H9 (cell line): ENCODE results near the gene SUPT3H. TPM values are rescaled to one million over a fixed set of nuclear protein-coding genes. Genes with fewer than 3 reads are reported as not detected.

Source experiments
- DNase-seq: peaks from one replicate; pipeline ENCODE4 v3.0.0-alpha.2; 2017
- H2AFZ ChIP-seq: one replicate; pipeline ENCODE4 v1.6.1; 2013; ENCODE audit warnings: mild to moderate bottlenecking, low read length, control low read depth, moderate library complexity
- H2AK5ac ChIP-seq: 2 replicates; pipeline ENCODE4 v1.6.1; 2013; ENCODE audit warnings: low read length, control low read depth, mixed read lengths; ENCODE audit not compliant: insufficient read length
- H2BK120ac ChIP-seq: one replicate; pipeline ENCODE4 v1.6.1; 2013; ENCODE audit warnings: low read depth, mild to moderate bottlenecking, low read length, control low read depth, inconsistent platforms; ENCODE audit not compliant: poor library complexity, severe bottlenecking
- H2BK12ac ChIP-seq: 2 replicates; pipeline ENCODE4 v1.6.1; 2013; ENCODE audit warnings: low read length, control low read depth, mixed read lengths, low read depth; ENCODE audit not compliant: insufficient read length
- H2BK15ac ChIP-seq: 2 replicates; pipeline ENCODE4 v1.6.1; 2013; ENCODE audit warnings: low read depth, low read length, control low read depth
- H2BK20ac ChIP-seq: one replicate; pipeline ENCODE4 v1.6.1; 2013; ENCODE audit warnings: low read depth, mild to moderate bottlenecking, low read length, control low read depth, inconsistent platforms; ENCODE audit not compliant: poor library complexity, severe bottlenecking
- H2BK5ac ChIP-seq: 2 replicates; pipeline ENCODE4 v1.6.1; 2013; ENCODE audit warnings: low read length, control low read depth, mixed read lengths; ENCODE audit not compliant: insufficient read length
- H3K14ac ChIP-seq: 2 replicates; pipeline ENCODE4 v1.6.1; 2013; ENCODE audit warnings: low read length, control low read depth; ENCODE audit not compliant: insufficient read depth
- H3K18ac ChIP-seq: 2 replicates; pipeline ENCODE4 v1.6.1; 2013; ENCODE audit warnings: low read depth, mild to moderate bottlenecking, mixed read lengths, low read length, control low read depth; ENCODE audit not compliant: insufficient read length
- H3K23ac ChIP-seq: 2 replicates; pipeline ENCODE4 v1.6.1; 2013; ENCODE audit warnings: low read length, control low read depth, mixed read lengths, low read depth; ENCODE audit not compliant: insufficient read length
- H3K23me2 ChIP-seq: 2 replicates; pipeline ENCODE4 v1.6.1; 2013; ENCODE audit warnings: low read depth, mild to moderate bottlenecking, mixed read lengths, low read length, control low read depth; ENCODE audit not compliant: insufficient read length, poor library complexity, severe bottlenecking
- H3K27ac ChIP-seq: 2 replicates; pipeline ENCODE4 v1.5.1; 2013; ENCODE audit warnings: low read length, control low read depth, mixed read lengths, low read depth; ENCODE audit not compliant: insufficient read length
- H3K27me3 ChIP-seq: 2 replicates; pipeline ENCODE4 v1.6.1; 2013; ENCODE audit warnings: low read length, control low read depth, inconsistent platforms; ENCODE audit not compliant: insufficient read depth
- H3K4ac ChIP-seq: 2 replicates; pipeline ENCODE4 v1.6.1; 2013; ENCODE audit warnings: low read depth, mild to moderate bottlenecking, control low read depth, inconsistent platforms, low read length, moderate library complexity
- H3K4me1 ChIP-seq: 2 replicates; pipeline ENCODE4 v1.6.1; 2013; ENCODE audit warnings: low read length, control low read depth, inconsistent platforms; ENCODE audit not compliant: insufficient read depth
- H3K4me2 ChIP-seq: 2 replicates; pipeline ENCODE4 v1.6.1; 2013; ENCODE audit warnings: low read length, control low read depth, mixed read lengths; ENCODE audit not compliant: insufficient read length, insufficient read depth
- H3K56ac ChIP-seq: 2 replicates; pipeline ENCODE4 v1.6.1; 2013; ENCODE audit warnings: low read depth, mild to moderate bottlenecking, mixed read lengths, low read length, control low read depth; ENCODE audit not compliant: insufficient read length
- H3K79me1 ChIP-seq: 2 replicates; pipeline ENCODE4 v1.6.1; 2013; ENCODE audit warnings: low read depth, mild to moderate bottlenecking, moderate library complexity, low read length, control low read depth, inconsistent platforms; ENCODE audit not compliant: insufficient read depth, poor library complexity, severe bottlenecking
- H3K79me2 ChIP-seq: 2 replicates; pipeline ENCODE4 v1.6.1; 2013; ENCODE audit warnings: low read length, control low read depth, inconsistent platforms; ENCODE audit not compliant: insufficient read depth
- H3K9ac ChIP-seq: 2 replicates; pipeline ENCODE4 v1.6.1; 2013; ENCODE audit warnings: low read length, control low read depth, mixed read lengths; ENCODE audit not compliant: insufficient read length; ENCODE audit errors: extremely low read depth
- H3K9me3 ChIP-seq: one replicate; pipeline ENCODE4 v1.6.1; 2013; ENCODE audit warnings: low read depth, low read length, inconsistent platforms; ENCODE audit not compliant: control insufficient read depth
- H3T11ph ChIP-seq: one replicate; pipeline ENCODE4 v1.6.1; 2013; ENCODE audit warnings: mild to moderate bottlenecking, low read length, control low read depth, inconsistent platforms
- H4K20me1 ChIP-seq: one replicate; pipeline ENCODE4 v1.6.1; 2013; ENCODE audit not compliant: control insufficient read depth, insufficient read length, insufficient read depth
- H4K5ac ChIP-seq: 2 replicates; pipeline ENCODE4 v1.6.1; 2013; ENCODE audit warnings: low read depth, mild to moderate bottlenecking, mixed read lengths, low read length, control low read depth; ENCODE audit not compliant: insufficient read length
- H4K8ac ChIP-seq: replicated peaks from 2 replicates; pipeline ENCODE4 v1.6.1; 2013; ENCODE audit warnings: low read length, control low read depth, mixed read lengths, low read depth; ENCODE audit not compliant: insufficient read length
- H4K91ac ChIP-seq: 2 replicates; pipeline ENCODE4 v1.6.1; 2013; ENCODE audit warnings: low read depth, mild to moderate bottlenecking, moderate library complexity, mixed read lengths, low read length, control low read depth; ENCODE audit not compliant: insufficient read length
- H3K27ac Mint-ChIP-seq, 3 experiments: 2 replicates in 2 of 3; 3 replicates in 1 of 3; pipeline ENCODE4 v1.8.0; 2020 to 2021; ENCODE audit warnings: mixed read lengths in 3 of 3, mild to moderate bottlenecking in 1 of 3, moderate library complexity in 1 of 3
- H3K27me3 Mint-ChIP-seq: 2 replicates; pipeline ENCODE4 v1.8.0; 2021; ENCODE audit warnings: low read depth, mild to moderate bottlenecking, moderate library complexity, mixed read lengths
- H3K36me3 Mint-ChIP-seq, 3 experiments: 2 replicates in 2 of 3; 3 replicates in 1 of 3; pipeline ENCODE4 v1.8.0; 2020 to 2021; ENCODE audit warnings: low read depth in 3 of 3, mixed read lengths in 3 of 3; ENCODE audit not compliant: insufficient read depth in 1 of 3
- H3K4me1 Mint-ChIP-seq, 2 experiments: 2 replicates each; pipeline ENCODE4 v1.8.0; 2020; ENCODE audit warnings: mixed read lengths in 2 of 2
- H3K4me3 Mint-ChIP-seq, 2 experiments: 2 replicates in 1 of 2; 3 replicates in 1 of 2; pipeline ENCODE4 v1.8.0; 2020 to 2021; ENCODE audit warnings: mild to moderate bottlenecking in 2 of 2, mixed read lengths in 2 of 2, moderate library complexity in 1 of 2
- H3K9me3 Mint-ChIP-seq, 2 experiments: 2 replicates in 1 of 2; 3 replicates in 1 of 2; pipeline ENCODE4 v1.8.0; 2020; ENCODE audit warnings: mild to moderate bottlenecking in 2 of 2, mixed read lengths in 2 of 2, moderate library complexity in 1 of 2
- CTCF ChIP-seq: fragments of 200-600 bp; sonication (generic); conservative IDR thresholded peaks from 3 replicates; pipeline ENCODE4 v1.8.0; 2021; ENCODE audit warnings: antibody characterized with exemption, mild to moderate bottlenecking
- WGBS: extraction: QIAGEN DNeasy Blood & Tissue Kit; methylation state at CpG from one replicate; pipeline ENCODE4 v1.1.7; 2013; ENCODE audit warnings: missing lambda C conversion rate, low lambda C conversion rate, mixed read lengths; ENCODE audit not compliant: insufficient read length; ENCODE audit errors: extremely low coverage; 5-methylcytosine and 5-hydroxymethylcytosine counted together
- total RNA-seq: library from RNA; stranded (reverse); gene quantifications from 2 replicates; pipeline ENCODE4 v1.2.1, GENCODE V29; 2021

Gene SUPT3H
- total RNA-seq, 1 experiment from 2014 or later: 22.5 TPM

- no peak overlapping the region for H2BK20ac ChIP-seq
- no peak overlapping the region for H4K91ac ChIP-seq
- H3K23ac ChIP-seq: no peak overlapping the region
- H3T11ph ChIP-seq: no peak overlapping the region
- no peaks in the 10 kb centered on the region for H3K79me2 ChIP-seq
- Mint-ChIP-seq H3K4me1 (no peaks in the 10 kb centered on the region), H3K36me3 (no peaks in the 10 kb centered on the region), H3K27ac (no peak overlapping the region), H3K4me3 (no peak overlapping the region), H3K9me3 (no peaks in the 10 kb centered on the region), H3K27me3 (no peaks in the 10 kb centered on the region)
- H4K5ac ChIP-seq: no peak overlapping the region
- no peak for DNase-seq
- H2BK15ac ChIP-seq: no peak overlapping the region
- no peaks in the 10 kb centered on the region for H3K4me1 ChIP-seq
- no CpG with 5 or more reads among the region's 2 CpGs for WGBS
- no peak overlapping the region for H3K4ac ChIP-seq
- TF ChIP-seq CTCF: no peak
- H3K79me1 ChIP-seq: no peaks in the 10 kb centered on the region
- no peak overlapping the region for H4K8ac ChIP-seq
- no peak overlapping the region for H2BK12ac ChIP-seq
- H3K18ac ChIP-seq: no peak overlapping the region
- no peak overlapping the region for H3K4me2 ChIP-seq
- no peaks in the 10 kb centered on the region for H3K27me3 ChIP-seq
- H2AK5ac ChIP-seq: no peak overlapping the region
- no peak overlapping the region for H3K56ac ChIP-seq
- H4K20me1 ChIP-seq: no peaks in the 10 kb centered on the region
- no peak overlapping the region for H3K14ac ChIP-seq
- no peak overlapping the region for H2BK5ac ChIP-seq
- no peaks in the 10 kb centered on the region for H3K23me2 ChIP-seq
- H3K9ac ChIP-seq: no peak overlapping the region
- no peak overlapping the region for H2AFZ ChIP-seq
- H3K9me3 ChIP-seq: no peaks in the 10 kb centered on the region
- H3K27ac ChIP-seq: no peak overlapping the region
- no peak overlapping the region for H2BK120ac ChIP-seq
These were observed 176.2 kb downstream of the SUPT3H start for GRCh38 chr6:45201484-45201883.
